H1 (cell line): ENCODE data around the gene C11orf54. TPM values are rescaled to one million over a fixed set of nuclear protein-coding genes. Genes with fewer than 3 reads are reported as not detected.

ENCODE experiments used
- CTCF ChIA-PET: fragments of 300-600 bp; sonication (Branson Sonifier 250); formaldehyde crosslinking; loops from one replicate; lab custom pipeline; 2021; ENCODE audit not compliant: partially characterized antibody; lab: Charles Lee
- POLR2A ChIA-PET: fragments of 300-600 bp; sonication (Branson Sonifier 250); formaldehyde crosslinking; loops from one replicate; lab custom pipeline; 2021; ENCODE audit warnings: inconsistent platforms; ENCODE audit not compliant: partially characterized antibody; lab: Charles Lee
- DNase-seq, 2 experiments: peaks; one replicate each; pipeline versions ENCODE4 v3.0.0 to v3.0.0-alpha.2; 2010 to 2022; ENCODE audit warnings: low spot score in 2 of 2, low read depth in 1 of 2, mixed read lengths in 1 of 2
- FAIRE-seq: peaks from 2 replicates; lab custom pipeline; 2011; peaks lifted over from hg19 to GRCh38; lab: Jason Lieb, UNC
- H2AFZ ChIP-seq: 2 replicates; pipeline ENCODE4 v1.8.1; 2012; ENCODE audit warnings: low read length, inconsistent platforms
- H2AK5ac ChIP-seq: 2 replicates; pipeline ENCODE4 v1.6.1; 2013; ENCODE audit warnings: low read depth, low read length
- H2BK120ac ChIP-seq: replicated peaks from 2 replicates; pipeline ENCODE3; 2013; ENCODE audit warnings: low read depth, low read length, inconsistent platforms
- H2BK12ac ChIP-seq: 2 replicates; pipeline ENCODE4 v1.6.1; 2013; ENCODE audit warnings: low read depth, low read length
- H2BK15ac ChIP-seq: 2 replicates; pipeline ENCODE4 v1.6.1; 2013; ENCODE audit warnings: low read length
- H2BK20ac ChIP-seq: 2 replicates; pipeline ENCODE4 v1.6.1; 2013; ENCODE audit warnings: low read length
- H2BK5ac ChIP-seq: 2 replicates; pipeline ENCODE4 v1.6.1; 2013; ENCODE audit warnings: low read depth, low read length
- H3K14ac ChIP-seq: 2 replicates; pipeline ENCODE4 v1.6.1; 2013; ENCODE audit warnings: inconsistent platforms; ENCODE audit not compliant: insufficient read length
- H3K18ac ChIP-seq: 2 replicates; pipeline ENCODE4 v1.6.1; 2013; ENCODE audit warnings: low read length; ENCODE audit errors: extremely low read depth
- H3K23ac ChIP-seq: 2 replicates; pipeline ENCODE4 v1.6.1; 2013; ENCODE audit warnings: inconsistent platforms; ENCODE audit not compliant: insufficient read length
- H3K23me2 ChIP-seq: 2 replicates; pipeline ENCODE4 v1.6.1; 2013; ENCODE audit warnings: low read depth, low read length
- H3K27ac ChIP-seq: 2 replicates; pipeline ENCODE4 v1.6.1; 2011; ENCODE audit warnings: low read depth, low read length, inconsistent platforms
- H3K27me3 ChIP-seq, 4 experiments: replicated peaks in 1 of 4; 1 replicate in 1 of 4; 2 replicates in 3 of 4; pipeline versions ENCODE4 v1.6.1 to v1.8.1; 2011 to 2013; ENCODE audit warnings: low read length in 3 of 4, mild to moderate bottlenecking in 3 of 4, inconsistent platforms in 2 of 4, mixed read lengths in 2 of 4, moderate library complexity in 1 of 4; ENCODE audit not compliant: control insufficient read depth in 3 of 4, insufficient read depth in 3 of 4; ENCODE audit errors: extremely low read depth in 1 of 4
- H3K36me3 ChIP-seq, 4 experiments: 2 replicates each; pipeline versions ENCODE4 v1.6.1 to v1.8.1; 2011 to 2013; ENCODE audit warnings: mild to moderate bottlenecking in 4 of 4, low read length in 3 of 4, moderate library complexity in 2 of 4, control low read depth in 1 of 4, inconsistent platforms in 1 of 4; ENCODE audit not compliant: insufficient read depth in 4 of 4, control insufficient read depth in 2 of 4
- H3K4ac ChIP-seq: replicated peaks from 2 replicates; pipeline ENCODE3; 2013; ENCODE audit warnings: low read length, low read depth, mixed read lengths, inconsistent platforms; ENCODE audit not compliant: insufficient read length
- H3K4me1 ChIP-seq, 4 experiments: replicated peaks in 1 of 4; 1 replicate in 1 of 4; 2 replicates in 3 of 4; pipeline versions ENCODE4 v1.6.1 to v1.8.1; 2011 to 2013; ENCODE audit warnings: low read length in 3 of 4, inconsistent platforms in 2 of 4, mixed read lengths in 1 of 4; ENCODE audit not compliant: insufficient read depth in 4 of 4, control insufficient read depth in 3 of 4
- H3K4me2 ChIP-seq, 2 experiments: 2 replicates each; pipeline versions ENCODE4 v1.6.1 to v1.8.1; 2011 to 2013; ENCODE audit warnings: low read depth in 2 of 2, low read length in 2 of 2, control low read depth in 1 of 2, inconsistent platforms in 1 of 2, mild to moderate bottlenecking in 1 of 2; ENCODE audit not compliant: insufficient read depth in 1 of 2
- H3K4me3 ChIP-seq, 4 experiments: fragments of 200-600, 300-600 bp in 1 of 4; sonication (generic), shearing (Covaris generic), sonication (Bioruptor Twin) in 1 of 4; 2 replicates each; pipeline versions ENCODE4 v1.5.1 to v1.8.1; 2011 to 2016; ENCODE audit warnings: low read length in 4 of 4, low read depth in 3 of 4, control low read depth in 2 of 4, inconsistent platforms in 2 of 4, mild to moderate bottlenecking in 2 of 4, mixed read lengths in 1 of 4, moderate library complexity in 1 of 4; ENCODE audit not compliant: insufficient read depth in 2 of 4; ENCODE audit errors: extremely low read depth in 1 of 4
- H3K56ac ChIP-seq: replicated peaks from 2 replicates; pipeline ENCODE3; 2013; ENCODE audit warnings: low read depth, mild to moderate bottlenecking, mixed read lengths, low read length, inconsistent platforms; ENCODE audit not compliant: insufficient read length
- H3K79me1 ChIP-seq: 2 replicates; pipeline ENCODE4 v1.6.1; 2013; ENCODE audit warnings: low read depth, low read length, control low read depth
- H3K79me2 ChIP-seq, 2 experiments: 2 replicates each; pipeline versions ENCODE4 v1.6.1 to v1.8.1; 2012 to 2013; ENCODE audit warnings: low read length in 2 of 2, mild to moderate bottlenecking in 2 of 2, inconsistent platforms in 1 of 2; ENCODE audit not compliant: insufficient read depth in 2 of 2, control insufficient read depth in 1 of 2
- H3K9ac ChIP-seq, 4 experiments: replicated peaks in 1 of 4; 1 replicate in 1 of 4; 2 replicates in 3 of 4; pipeline versions ENCODE4 v1.6.1 to v1.8.1; 2011 to 2013; ENCODE audit warnings: low read depth in 3 of 4, low read length in 3 of 4, control low read depth in 2 of 4, mild to moderate bottlenecking in 2 of 4, moderate library complexity in 2 of 4, inconsistent platforms in 1 of 4; ENCODE audit errors: extremely low read depth in 1 of 4
- H3K9me3 ChIP-seq, 2 experiments: 2 replicates each; pipeline versions ENCODE4 v1.6.1 to v1.8.1; 2012 to 2013; ENCODE audit warnings: mild to moderate bottlenecking in 2 of 2, moderate library complexity in 2 of 2, control low read depth in 1 of 2, inconsistent platforms in 1 of 2, low read depth in 1 of 2, low read length in 1 of 2, mixed read lengths in 1 of 2; ENCODE audit not compliant: insufficient read depth in 2 of 2
- H4K20me1 ChIP-seq, 2 experiments: replicated peaks in 1 of 2; 2 replicates each; pipeline versions ENCODE3 to v1.8.1; 2011 to 2013; ENCODE audit warnings: inconsistent platforms in 2 of 2, low read length in 2 of 2, mild to moderate bottlenecking in 1 of 2; ENCODE audit not compliant: insufficient read depth in 2 of 2, control insufficient read depth in 1 of 2
- H4K5ac ChIP-seq: 2 replicates; pipeline ENCODE4 v1.6.1; 2013; ENCODE audit warnings: low read length, low read depth, mixed read lengths, inconsistent platforms; ENCODE audit not compliant: insufficient read length
- H4K8ac ChIP-seq: 2 replicates; pipeline ENCODE4 v1.8.0; 2013; ENCODE audit warnings: mild to moderate bottlenecking, moderate library complexity, low read length, inconsistent platforms; ENCODE audit not compliant: insufficient read depth; ENCODE audit errors: extremely low read depth
- H4K91ac ChIP-seq: replicated peaks from 2 replicates; pipeline ENCODE3; 2013; ENCODE audit warnings: low read length, mixed read lengths, inconsistent platforms; ENCODE audit not compliant: insufficient read length
- BCL11A ChIP-seq, 2 experiments: IDR thresholded peaks; one replicate each; pipeline ENCODE4 v1.6.1; 2011; ENCODE audit warnings: low read depth in 2 of 2, low read length in 2 of 2, mild to moderate bottlenecking in 2 of 2
- CREB1 ChIP-seq: IDR thresholded peaks from 2 replicates; pipeline ENCODE4 v1.6.1; 2012; ENCODE audit warnings: inconsistent platforms
- HDAC2 ChIP-seq, 2 experiments: fragments of 300-600 bp in 1 of 2; sonication (generic) in 1 of 2; IDR thresholded peaks; 2 replicates each; pipeline ENCODE4 v1.6.1; 2011 to 2012; ENCODE audit warnings: low read depth in 2 of 2, low read length in 2 of 2, mild to moderate bottlenecking in 2 of 2, moderate library complexity in 2 of 2, borderline replicate concordance in 1 of 2, inconsistent platforms in 1 of 2
- MAX ChIP-seq: IDR thresholded peaks from 2 replicates; pipeline ENCODE4 v1.6.1; 2012; ENCODE audit warnings: inconsistent platforms
- POU5F1 ChIP-seq: IDR thresholded peaks from 2 replicates; pipeline ENCODE4 v1.6.1; 2011; ENCODE audit warnings: low read depth, mild to moderate bottlenecking, low read length, moderate library complexity
- SAP30 ChIP-seq: fragments of 300-600 bp; sonication (generic); IDR thresholded peaks from 2 replicates; pipeline ENCODE4 v1.7.1; 2012; ENCODE audit warnings: low read length, moderate library complexity, mild to moderate bottlenecking, inconsistent platforms; ENCODE audit not compliant: insufficient read depth, insufficient replicate concordance
- SP1 ChIP-seq: IDR thresholded peaks from 2 replicates; pipeline ENCODE4 v1.6.1; 2011; ENCODE audit warnings: low read depth, low read length
- ZNF274 ChIP-seq: IDR thresholded peaks from 2 replicates; pipeline ENCODE4 v1.7.0; 2012; ENCODE audit warnings: low read length, borderline replicate concordance; ENCODE audit errors: extremely low read depth
- WGBS, 2 experiments: shearing (Covaris generic) in 1 of 2; methylation state at CpG; one replicate each; pipeline versions ENCODE4 v1.1.6 to v1.1.7; 2013 to 2015; ENCODE audit warnings: low lambda C conversion rate in 2 of 2, mixed read lengths in 2 of 2, inconsistent platforms in 1 of 2, low coverage in 1 of 2, missing lambda C conversion rate in 1 of 2; ENCODE audit not compliant: insufficient replicate concordance in 2 of 2, insufficient coverage in 1 of 2, insufficient read length in 1 of 2; ENCODE audit errors: extremely low coverage in 1 of 2, missing lambda C conversion rate in 1 of 2; 5-methylcytosine and 5-hydroxymethylcytosine counted together
- polyA plus RNA-seq, 7 experiments: library from polyadenylated mRNA; depleted of rRNA in 3 of 7; stranded (reverse) in 5 of 7; unstranded in 2 of 7; fragments of >200 nt in 5 of 7; fragments of 200-250 nt in 2 of 7; gene quantifications; 1 replicate in 5 of 7; 2 replicates in 1 of 7; 4 replicates in 1 of 7; pipeline versions ENCODE4 v1.2.1 to v1.2.3, GENCODE V29; 2011 to 2013; ENCODE audit warnings: missing spikeins in 2 of 7, mixed read lengths in 2 of 7
- total RNA-seq: library from RNA; stranded (reverse); fragmentation: NEBNext Ultra II Directional; extraction: Animal tissue kit (Norgen Biotek cat#: 25700); gene quantifications from 2 replicates; pipeline ENCODE4 v1.2.1, GENCODE V29; 2021

C11orf54 gene
- total and polyA plus RNA-seq, 2 of the 8 experiments (the other 6 are each of a cell fraction or from before 2014, with no cell fraction given) = 14.7 to 24.5 TPM

GRCh38 chr11:93813974-93814373 lies 72.5 kb downstream of the C11orf54 start:
- Histone ChIP-seq H2BK15ac (no peak overlapping the region), H2AK5ac (no peak overlapping the region)
- WGBS, 2 experiments = 96% methylated on average over 5 of the region's 5 CpGs; no CpG with 5 or more reads in 1 of the 2 experiments
- TF ChIP-seq POU5F1 (no peak), SP1 (no peak), ZNF274 (no peak), HDAC2 (IDR thresholded peaks at IDR 0.05; ENCODE audit: borderline replicate concordance in 1 of 2, low read depth in 2 of 2, low read length in 2 of 2) (no peak), MAX (no peak), CREB1 (no peak), BCL11A (IDR thresholded peaks at IDR 0.05; ENCODE audit: low read depth in 2 of 2, low read length in 2 of 2) (no peak), SAP30 (no peak)
- TF ChIP-seq, all 59 proteins: peak for 0
- FAIRE-seq (no peak), DNase-seq (no peak)
- Histone ChIP-seq H3K4me1 (0 out of 7 replicates have a peak, but pooled peaks cover 0 to 4% (median 0%) of the 10 kb centered on the region in 4 experiments), H3K9ac (no peak overlapping the region), H4K8ac (no peak overlapping the region), H3K18ac (no peak overlapping the region), H3K23me2 (no peaks in the 10 kb centered on the region), H3K9me3 (no peaks in the 10 kb centered on the region), H3K23ac (no peak overlapping the region), H3K27me3 (no peaks in the 10 kb centered on the region), H2BK12ac (no peak overlapping the region), H3K4me2 (no peak overlapping the region), H3K56ac (no peak overlapping the region), H4K20me1 (peaks cover 0 to 5% of the 10 kb centered on the region in 2 experiments), H2AFZ (no peak overlapping the region), H3K79me2 (no peaks in the 10 kb centered on the region), H3K14ac (no peak overlapping the region), H4K5ac (no peak overlapping the region), H4K91ac (no peak overlapping the region), H3K27ac (no peak overlapping the region), H3K4ac (no peak overlapping the region), H3K79me1 (no peaks in the 10 kb centered on the region), H2BK120ac (no peak overlapping the region), H3K4me3 (no peak overlapping the region), H3K36me3 (peaks cover 22 to 67% (median 35%) of the 10 kb centered on the region in 4 experiments), H2BK20ac (no peak overlapping the region), H2BK5ac (no peak overlapping the region)
- POLR2A ChIA-PET = interaction anchor here (2.8 kb wide), 1 partner anchor 30 kb away, joined by 10 read pairs; the partner anchor contains the start of gene MED17
- CTCF ChIA-PET = no interaction called here
